NB4 (cell line): ENCODE measurements around the gene SMC1B.

Experiments used
- CTCF ChIP-seq: IDR thresholded peaks from one replicate; pipeline ENCODE4 v1.5.1; 2012; ENCODE audit warnings: low read depth, low read length
- POLR2A ChIP-seq: IDR thresholded peaks from 2 replicates; pipeline ENCODE4 v1.6.1; 2011; ENCODE audit warnings: mild to moderate bottlenecking; ENCODE audit not compliant: insufficient read length; ENCODE audit errors: extremely low read depth
- TF ChIP-seq, protein P1 (sequence below): IDR thresholded peaks from 2 replicates; pipeline ENCODE4 v1.6.1; 2011; ENCODE audit warnings: low read depth, low read length

GRCh38 chr22:45340323-45340722 is 73.1 kb downstream of the SMC1B start:
- no peak for TF ChIP-seq CTCF
- no peak for TF ChIP-seq POLR2A
- TF ChIP-seq, protein P1, sequence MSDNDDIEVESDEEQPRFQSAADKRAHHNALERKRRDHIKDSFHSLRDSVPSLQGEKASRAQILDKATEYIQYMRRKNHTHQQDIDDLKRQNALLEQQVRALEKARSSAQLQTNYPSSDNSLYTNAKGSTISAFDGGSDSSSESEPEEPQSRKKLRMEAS = no peak
